NCI-H460 (cell line): Measurements from ENCODE around the gene PEX7. TPM values are rescaled to one million over a fixed set of nuclear protein-coding genes. Genes with fewer than 3 reads are reported as not detected.

Experiments used
- DNase-seq: peaks from one replicate; pipeline ENCODE4 v3.0.0-alpha.2; 2016; ENCODE audit warnings: low read depth; ENCODE audit errors: extremely low read depth
- polyA plus RNA-seq: library from polyadenylated mRNA; depleted of rRNA; stranded (reverse); fragments of >200 nt; gene quantifications from 2 replicates; pipeline ENCODE4 v1.2.3, GENCODE V29; 2014; cell fraction: nucleus; rRNA removed
- total RNA-seq: library from RNA; depleted of rRNA; stranded (reverse); fragments of >200 nt; shearing (Covaris generic); gene quantifications from 2 replicates; pipeline ENCODE4 v1.2.3, GENCODE V29; 2014; rRNA removed

Gene PEX7, protein sequence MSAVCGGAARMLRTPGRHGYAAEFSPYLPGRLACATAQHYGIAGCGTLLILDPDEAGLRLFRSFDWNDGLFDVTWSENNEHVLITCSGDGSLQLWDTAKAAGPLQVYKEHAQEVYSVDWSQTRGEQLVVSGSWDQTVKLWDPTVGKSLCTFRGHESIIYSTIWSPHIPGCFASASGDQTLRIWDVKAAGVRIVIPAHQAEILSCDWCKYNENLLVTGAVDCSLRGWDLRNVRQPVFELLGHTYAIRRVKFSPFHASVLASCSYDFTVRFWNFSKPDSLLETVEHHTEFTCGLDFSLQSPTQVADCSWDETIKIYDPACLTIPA
- total RNA-seq: 7.9 and 10.2 TPM in 2 replicates
- 10.0 and 18.4 TPM in 2 replicates for polyA plus RNA-seq

DNA sequence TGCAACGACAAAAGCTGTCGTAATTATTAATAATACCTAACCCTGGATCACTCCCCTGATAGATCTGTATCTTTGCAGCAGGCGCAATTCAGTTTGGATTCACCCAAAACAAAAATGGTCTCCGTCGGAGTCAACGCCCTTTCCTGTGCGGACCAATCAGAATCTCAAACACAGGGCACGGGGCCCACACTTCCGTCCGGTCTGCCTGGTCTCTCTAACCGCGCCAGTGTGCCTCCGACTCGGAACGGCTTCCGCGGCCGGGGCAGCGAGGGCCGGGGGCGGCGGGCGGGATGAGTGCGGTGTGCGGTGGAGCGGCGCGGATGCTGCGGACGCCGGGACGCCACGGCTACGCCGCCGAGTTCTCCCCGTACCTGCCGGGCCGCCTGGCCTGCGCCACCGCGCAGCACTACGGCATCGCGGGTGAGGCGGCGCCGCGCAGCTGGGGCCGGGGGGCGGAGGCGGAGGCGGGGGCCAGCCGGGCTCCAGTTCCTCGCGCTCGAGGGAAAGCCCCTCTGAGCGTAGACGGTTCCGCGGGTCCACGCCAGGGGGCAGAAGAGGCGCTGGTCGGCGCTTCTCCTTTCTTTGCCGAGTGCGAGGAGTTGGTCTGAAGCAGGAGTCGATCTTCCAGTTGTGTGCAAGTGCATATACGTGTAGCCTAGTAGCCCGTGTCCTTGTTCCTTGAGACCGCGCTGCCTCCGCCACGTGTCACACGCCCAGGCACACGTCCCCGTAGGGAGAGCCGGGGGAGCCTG, at the start of gene PEX7:
Gene PEX7 (plus strand): TSS at position 217 of the 752 bp plus-strand sequence. CDS start 74 bp downstream, at position 291.
- peak; percentile 82 for DNase-seq

DNA sequence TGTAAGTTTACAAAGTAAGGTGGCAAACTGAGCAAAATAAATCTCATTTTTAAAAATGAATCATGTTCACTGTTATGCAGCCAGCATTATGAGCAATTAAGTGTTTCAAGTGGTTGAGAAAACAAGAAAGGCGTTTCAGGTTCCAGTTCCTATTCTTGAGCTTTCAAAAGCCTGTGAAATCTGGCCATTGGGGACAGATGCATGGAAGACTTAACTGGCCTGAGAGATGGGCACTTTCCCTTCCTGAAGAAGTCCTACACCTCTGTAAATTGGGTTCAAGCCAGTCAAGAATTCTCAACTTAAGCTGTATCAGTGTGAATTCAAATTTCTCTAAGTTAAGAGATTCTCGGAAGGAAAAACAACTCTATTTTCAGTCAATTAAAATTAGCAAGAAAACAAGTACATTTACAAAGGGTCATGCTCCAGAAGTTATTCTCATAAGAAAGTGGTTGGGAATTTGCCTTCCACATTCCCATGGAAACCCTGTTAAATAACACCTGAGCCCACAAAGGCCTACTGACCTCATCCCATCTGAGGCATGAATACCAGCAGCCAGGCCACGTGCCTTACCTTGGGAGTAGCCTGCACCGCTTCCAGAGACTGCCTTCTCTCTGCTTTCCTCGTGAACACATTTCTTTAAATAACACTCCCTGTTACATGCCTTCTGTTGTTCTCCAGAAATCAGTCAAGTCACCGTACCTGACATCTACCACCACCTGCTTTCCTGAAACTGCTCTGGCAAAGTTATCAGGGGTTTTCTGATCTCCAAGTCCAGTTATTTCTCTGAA, 49.5 kb upstream of the PEX7 start:
- no peak for DNase-seq

DNA sequence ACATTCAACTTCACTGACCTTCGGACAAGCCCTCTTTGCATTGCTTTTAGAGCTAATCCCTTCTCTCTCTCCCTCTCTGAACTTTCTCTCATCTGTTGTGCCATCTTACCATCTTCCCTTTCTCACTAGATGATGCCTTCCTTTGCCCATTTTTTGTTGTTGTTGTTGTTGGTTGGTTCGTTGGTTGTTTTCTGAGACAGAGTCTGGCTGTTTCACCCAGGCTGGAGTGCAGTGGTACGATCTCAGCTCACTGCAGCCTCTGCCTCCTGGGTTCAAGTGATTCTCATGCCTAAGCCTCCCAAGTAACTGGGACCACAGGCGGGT, 49.0 kb upstream of the PEX7 start:
- no peak for DNase-seq

DNA sequence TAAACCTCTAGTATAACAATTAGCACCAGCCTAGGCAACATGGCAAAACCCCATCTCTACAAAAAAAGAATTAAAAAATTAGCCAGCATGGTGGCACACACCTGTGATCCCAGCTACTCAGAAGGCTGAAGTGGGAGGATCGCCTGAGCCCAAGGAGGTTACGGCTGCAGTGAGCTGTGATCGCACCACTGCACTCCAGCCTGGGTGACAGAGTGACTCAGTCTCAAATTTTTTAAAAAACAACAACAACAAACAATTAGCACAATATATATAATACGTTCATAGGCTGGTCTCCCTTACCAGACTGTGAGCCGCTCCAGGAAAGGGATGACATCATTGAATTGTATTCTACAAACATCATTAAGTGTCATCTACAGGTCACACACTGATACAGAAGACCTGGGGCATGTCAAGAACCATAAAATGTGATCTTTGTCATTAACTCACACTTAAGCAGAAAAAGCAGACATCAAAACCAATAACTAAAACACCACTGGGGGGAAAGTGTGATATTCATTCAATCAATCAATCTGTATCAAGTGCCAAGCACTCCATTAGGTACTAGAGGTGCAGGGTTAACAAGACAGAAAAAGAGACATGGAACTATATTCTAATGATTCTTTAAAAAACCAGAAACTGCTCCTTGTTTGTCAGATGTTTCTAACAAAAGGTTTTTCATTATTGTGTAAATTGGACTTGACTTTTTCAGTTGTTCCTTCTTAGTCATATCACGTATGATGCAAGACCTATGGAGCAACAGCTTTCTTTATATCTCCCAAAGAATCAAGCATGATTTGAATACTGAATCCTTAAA, 48.0 kb upstream of the PEX7 start:
- DNase-seq: peak; percentile 20

GRCh38 chr6:136775081-136775480, 47.3 kb upstream of the PEX7 start:
- no peak for DNase-seq

DNA sequence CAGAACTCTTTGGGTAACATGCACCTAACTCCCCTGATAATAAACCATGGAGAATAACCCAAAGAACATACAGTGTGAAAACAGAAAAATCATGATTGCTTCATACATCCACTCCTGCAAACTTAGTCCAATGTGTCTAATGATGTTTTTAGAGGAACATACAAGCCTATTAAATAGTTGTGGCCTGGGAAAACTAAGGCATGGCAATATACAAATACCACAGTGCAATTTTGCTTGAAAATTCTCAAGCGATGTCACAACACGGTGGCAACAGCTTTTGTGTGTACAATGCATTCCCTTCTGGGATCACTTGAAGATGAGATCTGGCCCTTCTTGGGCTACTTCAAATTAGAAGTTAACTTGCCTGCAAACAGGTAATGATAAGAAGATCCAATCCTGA, 46.8 kb upstream of the PEX7 start:
- DNase-seq: no peak

GRCh38 chr6:136777651-136778050, 44.7 kb upstream of the PEX7 start:
- no peak for DNase-seq

DNA sequence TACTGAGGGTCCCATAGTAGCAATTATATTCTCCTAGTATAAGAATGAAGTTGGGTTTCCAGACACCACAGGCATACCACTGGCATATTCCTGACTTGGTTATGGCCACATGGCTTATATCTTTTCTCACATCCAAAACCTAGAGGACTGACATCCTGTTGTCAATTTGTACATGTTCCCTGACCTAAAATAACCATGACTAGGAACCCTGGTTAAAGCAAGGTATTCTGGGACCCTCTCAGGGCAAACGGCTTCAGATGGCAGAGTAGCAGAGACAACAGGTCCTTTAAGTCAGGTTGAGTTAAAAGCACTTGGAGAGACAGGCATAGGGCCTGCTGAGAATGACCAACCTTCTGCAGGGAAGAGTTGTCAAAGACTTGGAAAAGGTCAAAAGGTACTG, 42.7 kb upstream of the PEX7 start:
- DNase-seq: no peak

DNA sequence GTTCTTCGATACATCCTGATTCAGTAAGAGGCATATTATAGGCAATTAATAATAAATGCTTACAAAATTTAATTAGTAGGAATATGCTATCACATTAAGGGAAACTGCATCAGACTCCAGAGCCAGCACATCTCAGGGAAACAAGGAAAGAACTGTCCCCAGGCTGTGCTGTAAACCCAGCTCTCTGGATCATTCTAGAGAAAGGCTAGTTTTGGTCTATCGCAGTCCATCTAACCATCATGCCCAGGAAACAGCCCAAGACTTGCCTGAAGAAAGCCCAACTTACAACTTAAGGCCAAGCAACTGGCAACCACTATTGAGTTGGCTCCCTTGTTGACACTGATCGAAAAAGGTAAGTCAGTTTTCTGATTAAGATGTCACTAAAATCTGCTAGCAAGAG, 41.4 kb upstream of the PEX7 start:
- DNase-seq: no peak

- no peak for DNase-seq
Observed at GRCh38 chr6:136782021-136782770, 40.2 kb upstream of the PEX7 start.

DNA sequence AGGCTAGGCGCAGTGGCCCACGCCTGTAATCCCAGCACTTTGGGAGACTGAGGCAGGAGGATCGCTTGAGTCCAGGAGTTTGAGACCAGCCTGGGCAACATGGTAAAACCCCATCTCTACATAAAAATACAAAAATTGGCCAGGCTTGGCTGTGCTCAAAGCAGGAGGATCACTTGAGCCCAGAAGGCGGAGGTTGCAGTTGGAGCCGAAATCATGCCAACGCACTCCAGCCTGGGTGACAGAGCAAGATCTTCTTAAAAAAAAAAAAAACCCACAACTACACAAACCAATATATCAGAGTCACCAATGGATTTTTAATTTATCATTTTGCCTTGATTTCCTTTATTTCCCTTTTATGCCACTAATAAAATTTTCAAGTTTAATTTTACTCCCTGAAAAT, 39.4 kb upstream of the PEX7 start:
- DNase-seq: no peak

DNA sequence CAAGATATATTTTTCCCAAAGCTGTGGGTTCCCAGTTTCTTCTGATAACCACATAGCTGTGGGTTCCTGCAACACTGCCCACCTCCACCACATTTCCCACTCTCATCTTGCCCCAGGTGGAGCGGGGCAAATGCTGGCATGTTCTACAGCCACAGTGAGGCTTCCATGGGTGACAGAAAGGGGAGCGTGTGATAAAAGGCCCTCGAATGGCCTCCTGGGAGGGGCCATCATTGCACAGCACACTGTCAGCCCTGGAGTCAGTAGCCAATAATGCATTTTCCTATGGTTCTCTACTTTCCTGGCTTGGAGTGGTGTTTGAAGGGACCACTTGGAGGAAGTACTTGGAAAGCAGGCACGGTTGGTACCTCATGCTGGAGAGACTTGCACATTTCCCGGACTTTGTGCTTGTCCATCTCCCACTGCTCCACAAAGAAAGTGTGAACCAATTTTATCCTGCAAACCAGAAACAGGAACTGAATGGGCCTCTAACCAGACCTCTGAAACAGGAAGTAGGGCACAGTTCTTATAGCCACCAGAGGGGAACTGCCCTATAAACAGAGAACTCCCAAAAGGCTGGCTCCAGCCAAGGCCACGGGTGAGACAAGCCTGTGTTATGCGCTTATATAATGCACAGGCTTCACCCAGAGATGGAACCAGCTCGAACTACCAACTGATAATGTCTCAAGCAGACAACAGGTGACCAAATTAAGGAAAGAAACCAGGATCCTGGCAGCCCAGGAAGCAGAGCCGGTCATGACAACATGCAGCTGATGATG, 38.7 kb upstream of the PEX7 start:
- DNase-seq: no peak

GRCh38 chr6:136784271-136784664, 38.1 kb upstream of the PEX7 start:
- DNase-seq: no peak

- DNase-seq: no peak
Observed at GRCh38 chr6:136784910-136785746, 37.3 kb upstream of the PEX7 start.

- DNase-seq: no peak
Observed at GRCh38 chr6:136786658-136787057, 35.7 kb upstream of the PEX7 start.

GRCh38 chr6:136787726-136788068, 34.7 kb upstream of the PEX7 start:
- no peak for DNase-seq

DNA sequence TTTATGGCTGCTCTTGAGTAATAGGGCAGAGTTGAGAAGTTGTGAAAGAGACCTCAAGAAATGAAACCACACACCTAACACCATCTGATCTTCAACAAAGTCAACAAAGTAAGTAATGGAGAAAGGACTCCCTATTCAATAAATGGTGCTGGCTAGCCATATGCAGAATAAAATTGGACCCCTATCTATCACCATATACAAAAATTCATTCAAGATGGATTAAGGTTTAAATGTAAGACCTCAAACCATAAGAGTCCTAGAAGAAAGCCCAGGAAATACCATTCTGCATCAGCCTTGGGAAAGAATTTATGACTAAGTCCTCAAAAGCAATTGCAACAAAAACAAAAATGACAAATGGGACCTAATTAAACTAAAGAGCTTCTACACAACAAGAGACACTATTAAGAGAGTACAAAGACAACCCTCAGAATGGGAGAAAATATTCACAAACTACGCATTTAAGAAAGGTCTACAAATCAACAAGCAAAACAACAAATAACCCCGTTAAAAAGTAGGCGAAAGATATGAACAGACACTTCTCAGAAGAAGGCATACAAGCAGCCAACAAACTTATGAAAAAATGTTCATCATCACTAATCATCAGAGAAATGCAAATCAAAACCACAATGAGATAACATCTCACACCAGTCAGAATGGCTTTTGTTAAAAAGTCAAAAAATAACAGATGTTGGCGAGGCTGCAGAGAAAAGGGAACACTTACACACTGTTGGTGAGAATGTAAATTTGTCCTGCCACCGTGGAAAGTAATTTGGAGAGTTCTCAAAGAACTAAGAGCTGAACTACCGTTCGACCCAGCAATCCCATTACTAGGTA, 34.1 kb upstream of the PEX7 start:
- DNase-seq: no peak
